Keratinocyte (primary cell): ENCODE data around the gene MS4A4A. TPM values are rescaled to one million over a fixed set of nuclear protein-coding genes. Genes with fewer than 3 reads are reported as not detected.

Experiments
- DNase-seq: peaks from one replicate; pipeline ENCODE4 v3.0.0-alpha.2; 2011; ENCODE audit warnings: low read depth, missing footprints, low spot score
- FAIRE-seq: peaks from 2 replicates; lab custom pipeline; 2011; peaks lifted over from hg19 to GRCh38; lab: Jason Lieb, UNC
- H2AFZ ChIP-seq: 2 replicates; pipeline ENCODE4 v1.6.0; 2012; ENCODE audit warnings: low read length, control low read depth, inconsistent platforms; ENCODE audit not compliant: control insufficient read depth
- H3K27ac ChIP-seq: 2 replicates; pipeline ENCODE4 v1.5.1; 2011; ENCODE audit warnings: low read length; ENCODE audit not compliant: control insufficient read depth, insufficient read depth
- H3K27me3 ChIP-seq: 3 replicates; pipeline ENCODE4 v1.6.0; 2011; ENCODE audit warnings: low read length; ENCODE audit not compliant: control insufficient read depth, insufficient read depth; ENCODE audit errors: extremely low read depth
- H3K36me3 ChIP-seq, 2 experiments: 2 replicates in 1 of 2; 3 replicates in 1 of 2; pipeline ENCODE4 v1.5.1; 2011; ENCODE audit warnings: low read length in 2 of 2, mild to moderate bottlenecking in 1 of 2; ENCODE audit not compliant: control insufficient read depth in 2 of 2, insufficient read depth in 2 of 2; ENCODE audit errors: extremely low read depth in 1 of 2
- H3K4me1 ChIP-seq: 3 replicates; pipeline ENCODE4 v1.5.1; 2011; ENCODE audit warnings: low read length; ENCODE audit not compliant: control insufficient read depth, insufficient read depth; ENCODE audit errors: extremely low read depth
- H3K4me2 ChIP-seq: 3 replicates; pipeline ENCODE4 v1.6.0; 2011; ENCODE audit warnings: low read depth, low read length; ENCODE audit not compliant: control insufficient read depth, insufficient read depth; ENCODE audit errors: extremely low read depth
- H3K4me3 ChIP-seq, 3 experiments: fragments of 200-600 bp in 1 of 3; sonication (generic) in 1 of 3; 2 replicates in 2 of 3; 3 replicates in 1 of 3; pipeline ENCODE4 v1.5.1; 2011 to 2016; ENCODE audit warnings: low read length in 3 of 3, mild to moderate bottlenecking in 3 of 3, control low read depth in 2 of 3, inconsistent platforms in 1 of 3, low read depth in 1 of 3, mixed read lengths in 1 of 3, mixed run types in 1 of 3, moderate library complexity in 1 of 3; ENCODE audit not compliant: control insufficient read depth in 2 of 3, insufficient read depth in 2 of 3; ENCODE audit errors: extremely low read depth in 1 of 3
- H3K79me2 ChIP-seq: 2 replicates; pipeline ENCODE4 v1.6.0; 2012; ENCODE audit warnings: low read length; ENCODE audit not compliant: control insufficient read depth, insufficient read depth
- H3K9ac ChIP-seq: 3 replicates; pipeline ENCODE4 v1.6.0; 2011; ENCODE audit warnings: low read length; ENCODE audit not compliant: control insufficient read depth, insufficient read depth; ENCODE audit errors: extremely low read depth
- H3K9me1 ChIP-seq: 3 replicates; pipeline ENCODE4 v1.6.0; 2011; ENCODE audit warnings: low read length; ENCODE audit not compliant: control insufficient read depth, insufficient read depth; ENCODE audit errors: extremely low read depth
- H3K9me3 ChIP-seq: 2 replicates; pipeline ENCODE4 v1.5.1; 2012; ENCODE audit warnings: low read depth, low read length; ENCODE audit not compliant: control insufficient read depth
- H4K20me1 ChIP-seq: 3 replicates; pipeline ENCODE4 v1.6.0; 2011; ENCODE audit warnings: low read length; ENCODE audit not compliant: control insufficient read depth, insufficient read depth; ENCODE audit errors: extremely low read depth
- CTCF ChIP-seq, 3 experiments: IDR thresholded peaks in 1 of 3; conservative IDR thresholded peaks in 1 of 3; optimal IDR thresholded peaks in 1 of 3; 2 replicates in 2 of 3; 3 replicates in 1 of 3; pipeline versions ENCODE3 to v1.5.1; 2011; ENCODE audit warnings: low read length in 3 of 3, mild to moderate bottlenecking in 3 of 3, moderate library complexity in 2 of 3, control low read depth in 1 of 3, inconsistent platforms in 1 of 3; ENCODE audit not compliant: insufficient read depth in 2 of 3; ENCODE audit errors: extremely low read depth in 1 of 3
- EZH2 ChIP-seq: IDR thresholded peaks from one replicate; pipeline ENCODE4 v1.6.1; 2012; ENCODE audit warnings: inconsistent platforms, mild to moderate bottlenecking, low read length, moderate library complexity
- dilution Hi-C: fragments of 300-500 bp; cut with MboI; formaldehyde crosslinking; loops from one replicate; pipeline ENCODE4 v1.7.0; 2020; ENCODE audit warnings: low sequenced_read_pairs; ENCODE audit not compliant: extremely low pct_ligation_motif_present
- polyA plus RNA-seq, 5 experiments: library from polyadenylated mRNA; depleted of rRNA in 3 of 5; stranded (reverse) in 3 of 5; stranded (forward) in 1 of 5; unstranded in 1 of 5; fragments of >200 nt; gene quantifications; 1 replicate in 1 of 5; 2 replicates in 3 of 5; 3 replicates in 1 of 5; pipeline versions ENCODE4 v1.2.1 to v1.2.3, GENCODE V29; 2011 to 2012; ENCODE audit warnings: missing spikeins in 2 of 5, low read depth in 1 of 5, low replicate concordance in 1 of 5

The MS4A4A gene
- polyA plus RNA-seq, 1 donor (not counting 4 experiments of a cell fraction or from before 2014, with no cell fraction given) = not detected

- no peak overlapping the region for H3K4me2 ChIP-seq
- H3K9me1 ChIP-seq = no peaks in the 10 kb centered on the region
Observed at GRCh38 chr11:60347084-60347797, 66.8 kb downstream of the MS4A4A start.

GRCh38 chr11:60348116-60348515, 67.7 kb downstream of the MS4A4A start:
- no peaks in the 10 kb centered on the region for H3K4me1 ChIP-seq
- no peak overlapping the region for H3K9ac ChIP-seq
- no peak for DNase-seq
- no peaks in the 10 kb centered on the region for H3K36me3 ChIP-seq
- no peak overlapping the region for H3K4me3 ChIP-seq
- no peaks in the 10 kb centered on the region for H3K27me3 ChIP-seq
- H3K9me3 ChIP-seq = no peaks in the 10 kb centered on the region
- dilution Hi-C loops = no loop called here
- H3K27ac ChIP-seq = no peak overlapping the region
- H3K4me2 ChIP-seq = no peak overlapping the region
- no peaks in the 10 kb centered on the region for H4K20me1 ChIP-seq
- no peak overlapping the region for H2AFZ ChIP-seq
- no peaks in the 10 kb centered on the region for H3K79me2 ChIP-seq
- no peak for FAIRE-seq
- TF ChIP-seq CTCF (optimal IDR thresholded peaks at IDR 0.05 in 1 of 3, IDR thresholded peaks at IDR 0.05 in 1 of 3, conservative IDR thresholded peaks at IDR 0.05 in 1 of 3; ENCODE audit: extremely low read depth in 1 of 3, insufficient read depth in 2 of 3, low read length in 3 of 3) (no peak), EZH2 (no peak)
- no peaks in the 10 kb centered on the region for H3K9me1 ChIP-seq

More at GRCh38 chr11:60347084-60347797, 66.8 kb downstream of the MS4A4A start:
- H3K9me3 ChIP-seq = no peaks in the 10 kb centered on the region
- H3K27ac ChIP-seq = no peak overlapping the region
- no peaks in the 10 kb centered on the region for H3K36me3 ChIP-seq
- dilution Hi-C loops = no loop called here
- no peak for FAIRE-seq
- no peak overlapping the region for H3K4me3 ChIP-seq
- H3K9ac ChIP-seq = no peak overlapping the region
- H3K4me1 ChIP-seq = no peaks in the 10 kb centered on the region
- H3K27me3 ChIP-seq = no peaks in the 10 kb centered on the region
- no peak overlapping the region for H2AFZ ChIP-seq
- H4K20me1 ChIP-seq = no peaks in the 10 kb centered on the region
- DNase-seq = no peak
- H3K79me2 ChIP-seq = no peaks in the 10 kb centered on the region
- TF ChIP-seq CTCF (optimal IDR thresholded peaks at IDR 0.05 in 1 of 3, IDR thresholded peaks at IDR 0.05 in 1 of 3, conservative IDR thresholded peaks at IDR 0.05 in 1 of 3; ENCODE audit: extremely low read depth in 1 of 3, insufficient read depth in 2 of 3, low read length in 3 of 3) = no peak
- no peak for TF ChIP-seq EZH2
